NOMO-1 (cell line): Measurements from ENCODE around the gene RAB25.
A peak's percentile ranks its signal among the peaks of the same experiment; 100 is the strongest.

Experiments
- DNase-seq, 2 experiments: peaks; one replicate each; lab custom pipeline; 2025; ENCODE audit not compliant: unreplicated experiment in 2 of 2; lab: John Stamatoyannopoulos, UW

Gene RAB25

GRCh38 chr1:156078728-156079127 lies 17.8 kb downstream of the RAB25 start:
- no peak for DNase-seq

- no peak for DNase-seq
Observed at GRCh38 chr1:156079762-156080161, 18.8 kb downstream of the RAB25 start.

- no peak for DNase-seq
Observed at GRCh38 chr1:156080241-156080862, 19.4 kb downstream of the RAB25 start.

- no peak for DNase-seq
Observed at GRCh38 chr1:156080863-156081179, 19.9 kb downstream of the RAB25 start.

GRCh38 chr1:156081180-156081916 lies 20.4 kb downstream of the RAB25 start:
- DNase-seq = no peak

- DNase-seq = no peak
Observed at GRCh38 chr1:156081917-156082308, 21.0 kb downstream of the RAB25 start.

- peak; percentile 42 to 54 for DNase-seq
Observed at GRCh38 chr1:156082309-156083091, 21.5 kb downstream of the RAB25 start, which contains the start of gene MEX3A. MEX3A (minus strand) TSS chr1:156082465; CDS start chr1:156081998, 467 bp downstream.

- no peak for DNase-seq
Observed at GRCh38 chr1:156083800-156084790, 23.1 kb downstream of the RAB25 start.

GRCh38 chr1:156086256-156086662 lies 25.3 kb downstream of the RAB25 start:
- no peak for DNase-seq

GRCh38 chr1:156089704-156090103 lies 28.7 kb downstream of the RAB25 start:
- DNase-seq = no peak

- no peak for DNase-seq
Observed at GRCh38 chr1:156090138-156090839, 29.3 kb downstream of the RAB25 start.

GRCh38 chr1:156090840-156091188 lies 29.9 kb downstream of the RAB25 start:
- DNase-seq = peak; percentile 57 to 62

GRCh38 chr1:156091610-156092009 lies 30.6 kb downstream of the RAB25 start:
- no peak for DNase-seq

- DNase-seq = no peak
Observed at GRCh38 chr1:156095906-156096508, 35.0 kb downstream of the RAB25 start.

- peak; percentile 81 to 89 for DNase-seq
Observed at GRCh38 chr1:156096640-156097391, 35.9 kb downstream of the RAB25 start.

- DNase-seq = no peak
Observed at GRCh38 chr1:156097499-156098178, 36.7 kb downstream of the RAB25 start.

- no peak for DNase-seq
Observed at GRCh38 chr1:156098784-156099183, 37.8 kb downstream of the RAB25 start.

GRCh38 chr1:156099282-156099681 lies 38.3 kb downstream of the RAB25 start:
- DNase-seq = no peak
